RWPE1 (cell line): ENCODE measurements around the gene DTWD2.

Source experiments
- CTCF ChIA-PET: fragments of 350-600 bp; sonication (Branson Sonifier 250); formaldehyde crosslinking; extraction: SDS; loops from one replicate; lab custom pipeline; 2021; lab: Yijun Ruan, JAX
- POLR2A ChIA-PET: fragments of 400-600 bp; formaldehyde crosslinking; extraction: SDS; loops from one replicate; lab custom pipeline; 2020; ENCODE audit warnings: antibody characterized with exemption; ENCODE audit not compliant: low non-redundant PET; lab: Yijun Ruan, JAX
- DNase-seq: peaks from one replicate; pipeline ENCODE4 v3.0.0; 2012; ENCODE audit warnings: low spot score
- H3K27ac ChIP-seq: fragments of 450-650 bp; 2 replicates; pipeline ENCODE4 v1.5.1; 2017
- CTCF ChIP-seq: fragments of 450-650 bp; conservative IDR thresholded peaks from 2 replicates; pipeline ENCODE4 v1.5.1; 2017; ENCODE audit warnings: low read depth, mild to moderate bottlenecking

The DTWD2 gene

GRCh38 chr5:119019501-119019900 is 31.2 kb upstream of the DTWD2 start:
- POLR2A ChIA-PET: no interaction called here
- TF ChIP-seq CTCF: no peak
- CTCF ChIA-PET: no interaction called here
- no peak for DNase-seq
- no peak overlapping the region for H3K27ac ChIP-seq

GRCh38 chr5:119017994-119018393 is 29.6 kb upstream of the DTWD2 start:
- no peak for TF ChIP-seq CTCF
- ChIA-PET POLR2A (no interaction called here), CTCF (interaction anchor here (0.6 to 0.7 kb wide), 2 partner anchors 496 to 1053 kb away, joined by 3 read pairs; no protein-coding TSS in a partner anchor)
- DNase-seq: no peak
- no peak overlapping the region for H3K27ac ChIP-seq

- TF ChIP-seq CTCF: no peak
- no peak for DNase-seq
- ChIA-PET CTCF (interaction anchor here (0.6 kb wide), 3 partner anchors 16 to 452 kb away, joined by 3 to 5 read pairs (median 3); no protein-coding TSS in a partner anchor), POLR2A (no interaction called here)
- H3K27ac ChIP-seq: no peak overlapping the region
Observed at GRCh38 chr5:119016125-119016774, 27.9 kb upstream of the DTWD2 start.

GRCh38 chr5:119011186-119011585 is 22.8 kb upstream of the DTWD2 start:
- CTCF ChIA-PET: interaction anchor here (0.5 to 1.7 kb wide), 4 partner anchors 23 to 1897 kb away, joined by 3 to 6 read pairs (median 4); partner anchors contain the start of gene DTWD2

GRCh38 chr5:119010206-119010605 is 21.9 kb upstream of the DTWD2 start:
- TF ChIP-seq CTCF: no peak
- DNase-seq: no peak
- ChIA-PET POLR2A (no interaction called here), CTCF (no interaction called here)
- no peak overlapping the region for H3K27ac ChIP-seq

More at GRCh38 chr5:119011186-119011585, 22.8 kb upstream of the DTWD2 start:
- DNase-seq: no peak
- H3K27ac ChIP-seq: no peak overlapping the region
- POLR2A ChIA-PET: no interaction called here
- no peak for TF ChIP-seq CTCF

GRCh38 chr5:119009131-119009530 is 20.8 kb upstream of the DTWD2 start:
- H3K27ac ChIP-seq: no peak overlapping the region
- POLR2A ChIA-PET: no interaction called here
- CTCF ChIA-PET: no interaction called here
- no peak for DNase-seq
- no peak for TF ChIP-seq CTCF
